ENCODE data around the gene ADPGK.
A peak's percentile ranks its signal among the peaks of the same experiment; 100 is the strongest.
"Not testable (repeated sequence)": the region's sequence is repeated elsewhere in the genome, so short reads cannot be mapped to it uniquely, and the experiment has no call there.

Gene ADPGK

DNA sequence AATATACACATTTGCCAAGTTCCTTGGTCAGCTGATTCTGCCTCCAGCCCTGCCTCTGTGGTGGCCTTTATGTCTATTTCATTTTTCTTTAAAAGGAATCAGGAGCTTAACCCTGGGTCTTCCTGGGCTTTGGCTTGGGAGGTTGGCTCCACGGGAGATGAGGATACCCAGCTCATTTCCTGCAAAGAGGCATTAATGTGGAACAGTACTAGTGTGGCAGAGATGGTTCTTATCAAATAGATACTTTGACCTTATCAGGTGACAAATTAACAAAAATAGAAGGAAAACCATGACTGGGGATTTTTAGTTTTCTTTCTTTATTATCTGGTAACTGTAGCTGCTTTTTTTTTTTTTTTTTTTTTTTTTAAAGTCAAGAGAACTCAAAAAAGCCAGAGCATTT is 54.7 kb downstream of the ADPGK start:
- no peak overlapping the region for H3K4me3 ChIP-seq (ENCODE audit: insufficient read length, low read depth)
- no peaks in the 10 kb centered on the region for H3K4me1 ChIP-seq (ENCODE audit: insufficient read depth, insufficient read length)
- no peaks in the 10 kb centered on the region for H3K27me3 ChIP-seq (ENCODE audit: insufficient read depth, insufficient read length)
- TF ChIP-seq YY1 (IDR thresholded peaks at IDR 0.05; ENCODE audit: insufficient read depth, insufficient read length) (no peak), ZNF274 (IDR thresholded peaks at IDR 0.05; ENCODE audit: low read depth, low read length) (no peak), SUZ12 (IDR thresholded peaks at IDR 0.05; ENCODE audit: extremely low read depth, insufficient read depth, insufficient read length) (no peak)
- no peak for DNase-seq (ENCODE audit: low read depth, low spot score)
- H3K36me3 ChIP-seq (ENCODE audit: insufficient read depth, insufficient read length, low read length): peaks cover 26% of the 10 kb centered on the region
- H3K9ac ChIP-seq (ENCODE audit: insufficient read length, low read depth): no peak overlapping the region
- H3K9me3 ChIP-seq (ENCODE audit: insufficient read depth, low read length): no peaks in the 10 kb centered on the region

DNA sequence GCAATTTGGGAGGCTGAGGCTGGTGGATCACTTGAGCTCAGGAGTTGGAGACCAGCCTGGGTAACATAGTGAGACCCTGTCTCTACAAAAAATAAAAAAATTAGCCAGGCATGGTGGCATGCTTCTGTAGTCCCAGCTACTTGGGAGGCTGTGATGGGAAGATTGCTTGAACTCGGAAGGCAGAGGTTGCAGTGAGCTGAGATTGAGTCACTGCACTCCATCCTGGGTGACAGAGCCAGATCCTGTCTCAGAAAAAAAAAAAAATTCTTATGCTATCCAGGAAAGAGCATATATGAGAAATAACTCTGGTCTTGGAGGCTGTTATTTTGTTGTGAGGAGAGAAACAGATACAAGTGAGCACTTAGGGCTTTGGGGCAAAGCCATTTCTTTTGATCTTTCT is 55.3 kb downstream of the ADPGK start:
- peaks cover 26% of the 10 kb centered on the region for H3K36me3 ChIP-seq (ENCODE audit: insufficient read depth, insufficient read length, low read length)
- not testable (repeated sequence) for H3K4me1 ChIP-seq (ENCODE audit: insufficient read depth, insufficient read length); H3K27me3 ChIP-seq (ENCODE audit: insufficient read depth, insufficient read length); H3K4me3 ChIP-seq (ENCODE audit: insufficient read length, low read depth); H3K9ac ChIP-seq (ENCODE audit: insufficient read length, low read depth); DNase-seq (ENCODE audit: low read depth, low spot score); H3K9me3 ChIP-seq (ENCODE audit: insufficient read depth, low read length)

DNA sequence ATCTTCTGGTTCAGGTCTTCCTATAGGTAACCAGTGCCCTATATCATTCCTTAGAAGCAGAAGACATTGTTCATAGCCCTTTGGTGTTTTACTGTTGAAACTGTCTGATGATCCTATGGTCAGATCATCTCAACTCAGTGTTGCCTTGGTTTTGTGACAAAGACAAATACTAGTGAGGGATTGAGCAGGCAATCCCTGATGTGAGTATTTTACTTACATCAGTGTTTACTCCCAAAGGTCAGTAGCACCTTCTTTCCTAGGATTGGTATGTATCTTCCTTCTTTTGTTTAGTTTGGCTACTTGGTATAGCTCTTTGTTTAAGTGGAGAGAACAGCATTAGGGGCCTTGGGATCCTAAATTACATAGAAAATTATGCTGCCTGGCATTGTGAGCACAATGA is 56.4 kb downstream of the ADPGK start:
- Histone ChIP-seq H3K36me3 (ENCODE audit: insufficient read depth, insufficient read length, low read length) (peaks cover 19% of the 10 kb centered on the region), H3K9me3 (ENCODE audit: insufficient read depth, low read length) (no peaks in the 10 kb centered on the region), H3K4me1 (ENCODE audit: insufficient read depth, insufficient read length) (no peaks in the 10 kb centered on the region), H3K27me3 (ENCODE audit: insufficient read depth, insufficient read length) (no peaks in the 10 kb centered on the region), H3K9ac (ENCODE audit: insufficient read length, low read depth) (no peak overlapping the region), H3K4me3 (ENCODE audit: insufficient read length, low read depth) (no peak overlapping the region)
- TF ChIP-seq SUZ12 (IDR thresholded peaks at IDR 0.05; ENCODE audit: extremely low read depth, insufficient read depth, insufficient read length) (no peak), ZNF274 (IDR thresholded peaks at IDR 0.05; ENCODE audit: low read depth, low read length) (no peak), YY1 (IDR thresholded peaks at IDR 0.05; ENCODE audit: insufficient read depth, insufficient read length) (no peak)
- DNase-seq (ENCODE audit: low read depth, low spot score): no peak

DNA sequence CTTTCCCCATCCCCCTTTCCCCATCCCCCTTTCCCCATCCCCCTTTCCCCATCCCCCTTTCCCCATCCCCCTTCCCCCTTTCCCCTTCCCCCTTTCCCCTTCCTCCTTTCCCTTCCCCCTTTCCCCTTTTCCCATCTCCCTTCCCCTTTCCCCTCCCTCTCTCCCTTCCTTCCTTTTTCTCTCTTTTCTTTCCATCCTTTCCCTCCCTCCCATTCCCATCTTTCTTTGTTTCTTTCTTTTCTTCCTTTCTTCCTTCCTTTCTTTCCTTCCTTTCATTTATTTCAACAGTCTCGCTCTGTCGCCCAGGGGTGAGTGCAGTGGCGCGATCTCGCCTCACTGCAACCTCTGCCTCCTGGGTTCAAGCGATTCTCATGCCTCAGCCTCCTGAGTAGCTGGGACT is 57.7 kb downstream of the ADPGK start:
- not testable (repeated sequence) for H3K27me3 ChIP-seq (ENCODE audit: insufficient read depth, insufficient read length); H3K4me1 ChIP-seq (ENCODE audit: insufficient read depth, insufficient read length); H3K9me3 ChIP-seq (ENCODE audit: insufficient read depth, low read length); H3K4me3 ChIP-seq (ENCODE audit: insufficient read length, low read depth); H3K36me3 ChIP-seq (ENCODE audit: insufficient read depth, insufficient read length, low read length); H3K9ac ChIP-seq (ENCODE audit: insufficient read length, low read depth); DNase-seq (ENCODE audit: low read depth, low spot score)

DNA sequence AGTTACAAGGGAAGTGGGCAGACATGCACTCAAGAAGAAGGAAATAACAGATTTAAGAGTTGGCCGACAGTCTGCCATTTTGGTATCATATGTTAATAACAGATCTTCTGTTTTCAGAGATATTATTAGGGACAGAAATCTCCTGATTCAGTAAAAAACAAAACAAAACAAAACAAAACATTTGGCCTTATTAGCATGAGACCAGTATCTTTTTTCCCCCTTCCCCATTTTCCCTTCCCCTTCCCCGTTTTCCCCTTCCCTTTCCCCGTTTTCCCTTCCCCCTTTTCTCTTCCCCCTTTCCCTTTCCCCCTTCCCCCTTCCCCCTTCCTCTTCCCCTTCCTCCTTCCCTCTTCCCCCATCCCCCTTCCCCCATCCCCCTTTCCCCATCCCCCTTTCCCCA is 58.1 kb downstream of the ADPGK start:
- no peak for DNase-seq (ENCODE audit: low read depth, low spot score)
- Histone ChIP-seq H3K4me1 (ENCODE audit: insufficient read depth, insufficient read length) (no peaks in the 10 kb centered on the region), H3K27me3 (ENCODE audit: insufficient read depth, insufficient read length) (no peaks in the 10 kb centered on the region), H3K9ac (ENCODE audit: insufficient read length, low read depth) (no peak overlapping the region), H3K36me3 (ENCODE audit: insufficient read depth, insufficient read length, low read length) (peaks cover 4% of the 10 kb centered on the region), H3K9me3 (ENCODE audit: insufficient read depth, low read length) (no peaks in the 10 kb centered on the region), H3K4me3 (ENCODE audit: insufficient read length, low read depth) (no peak overlapping the region)
- TF ChIP-seq ZNF274 (IDR thresholded peaks at IDR 0.05; ENCODE audit: low read depth, low read length): no peak
- TF ChIP-seq YY1 (IDR thresholded peaks at IDR 0.05; ENCODE audit: insufficient read depth, insufficient read length): no peak
- TF ChIP-seq SUZ12 (IDR thresholded peaks at IDR 0.05; ENCODE audit: extremely low read depth, insufficient read depth, insufficient read length): no peak

DNA sequence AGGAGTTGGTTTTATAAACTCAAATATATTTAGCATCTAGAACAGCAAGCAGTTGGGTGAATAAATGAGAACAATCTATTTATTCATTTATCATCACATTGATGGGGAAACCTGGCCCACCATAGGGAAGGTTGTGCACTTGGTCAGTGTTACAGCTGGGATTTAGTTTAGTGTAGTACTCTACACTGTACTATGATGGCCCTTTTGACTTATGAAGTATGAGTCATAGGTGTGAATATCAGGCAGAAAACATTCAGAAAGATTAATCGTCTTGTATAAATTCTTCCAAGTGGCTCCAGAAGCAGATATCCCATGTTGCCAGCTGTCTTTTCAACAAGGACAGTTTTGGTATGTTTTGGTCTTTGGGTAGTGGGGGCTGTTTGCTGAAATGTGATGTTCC is 59.5 kb downstream of the ADPGK start:
- no peaks in the 10 kb centered on the region for H3K9me3 ChIP-seq (ENCODE audit: insufficient read depth, low read length)
- no peak overlapping the region for H3K9ac ChIP-seq (ENCODE audit: insufficient read length, low read depth)
- TF ChIP-seq ZNF274 (IDR thresholded peaks at IDR 0.05; ENCODE audit: low read depth, low read length) (no peak), YY1 (IDR thresholded peaks at IDR 0.05; ENCODE audit: insufficient read depth, insufficient read length) (no peak), SUZ12 (IDR thresholded peaks at IDR 0.05; ENCODE audit: extremely low read depth, insufficient read depth, insufficient read length) (no peak)
- H3K27me3 ChIP-seq (ENCODE audit: insufficient read depth, insufficient read length): no peaks in the 10 kb centered on the region
- DNase-seq (ENCODE audit: low read depth, low spot score): no peak
- no peak overlapping the region for H3K4me3 ChIP-seq (ENCODE audit: insufficient read length, low read depth)
- no peaks in the 10 kb centered on the region for H3K4me1 ChIP-seq (ENCODE audit: insufficient read depth, insufficient read length)
- peaks cover 4% of the 10 kb centered on the region for H3K36me3 ChIP-seq (ENCODE audit: insufficient read depth, insufficient read length, low read length)

DNA sequence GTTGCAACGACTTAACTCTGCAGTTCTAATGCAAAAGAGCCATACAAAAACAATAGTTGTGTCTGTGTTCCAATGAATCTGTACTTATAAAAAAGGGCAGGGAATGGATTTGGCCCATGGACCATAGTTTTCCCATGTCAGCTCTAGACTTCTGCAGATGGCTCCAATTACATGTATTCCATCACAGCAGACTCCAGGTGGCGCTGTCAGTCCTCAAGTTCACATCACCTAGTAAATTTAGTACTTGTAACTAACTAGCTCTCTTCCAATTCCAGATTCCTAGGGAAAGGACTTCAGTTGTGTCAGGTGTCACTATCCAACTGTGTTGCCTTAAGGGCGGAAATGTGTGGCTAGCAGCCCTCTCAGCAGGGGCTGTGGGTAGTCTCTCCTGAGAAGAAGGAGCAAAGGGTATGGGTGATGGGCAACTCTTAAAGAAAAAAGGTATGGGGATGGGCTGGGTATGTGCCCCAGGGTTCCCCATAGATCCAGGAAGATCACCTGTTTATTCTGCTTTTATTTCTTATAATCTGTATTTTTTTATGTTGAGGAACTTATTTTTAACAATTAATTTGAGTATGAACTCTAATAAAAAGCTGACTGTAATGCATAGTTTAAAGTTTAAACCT is 61.4 kb downstream of the ADPGK start:
- no peak for TF ChIP-seq YY1 (IDR thresholded peaks at IDR 0.05; ENCODE audit: insufficient read depth, insufficient read length)
- TF ChIP-seq SUZ12 (IDR thresholded peaks at IDR 0.05; ENCODE audit: extremely low read depth, insufficient read depth, insufficient read length): no peak
- TF ChIP-seq ZNF274 (IDR thresholded peaks at IDR 0.05; ENCODE audit: low read depth, low read length): no peak
- Histone ChIP-seq H3K4me1 (ENCODE audit: insufficient read depth, insufficient read length) (no peaks in the 10 kb centered on the region), H3K9me3 (ENCODE audit: insufficient read depth, low read length) (no peaks in the 10 kb centered on the region), H3K27me3 (ENCODE audit: insufficient read depth, insufficient read length) (no peaks in the 10 kb centered on the region), H3K9ac (ENCODE audit: insufficient read length, low read depth) (no peak overlapping the region), H3K36me3 (ENCODE audit: insufficient read depth, insufficient read length, low read length) (peaks cover 10% of the 10 kb centered on the region), H3K4me3 (ENCODE audit: insufficient read length, low read depth) (no peak overlapping the region)
- peak; percentile 77 for DNase-seq (ENCODE audit: low read depth, low spot score)

DNA sequence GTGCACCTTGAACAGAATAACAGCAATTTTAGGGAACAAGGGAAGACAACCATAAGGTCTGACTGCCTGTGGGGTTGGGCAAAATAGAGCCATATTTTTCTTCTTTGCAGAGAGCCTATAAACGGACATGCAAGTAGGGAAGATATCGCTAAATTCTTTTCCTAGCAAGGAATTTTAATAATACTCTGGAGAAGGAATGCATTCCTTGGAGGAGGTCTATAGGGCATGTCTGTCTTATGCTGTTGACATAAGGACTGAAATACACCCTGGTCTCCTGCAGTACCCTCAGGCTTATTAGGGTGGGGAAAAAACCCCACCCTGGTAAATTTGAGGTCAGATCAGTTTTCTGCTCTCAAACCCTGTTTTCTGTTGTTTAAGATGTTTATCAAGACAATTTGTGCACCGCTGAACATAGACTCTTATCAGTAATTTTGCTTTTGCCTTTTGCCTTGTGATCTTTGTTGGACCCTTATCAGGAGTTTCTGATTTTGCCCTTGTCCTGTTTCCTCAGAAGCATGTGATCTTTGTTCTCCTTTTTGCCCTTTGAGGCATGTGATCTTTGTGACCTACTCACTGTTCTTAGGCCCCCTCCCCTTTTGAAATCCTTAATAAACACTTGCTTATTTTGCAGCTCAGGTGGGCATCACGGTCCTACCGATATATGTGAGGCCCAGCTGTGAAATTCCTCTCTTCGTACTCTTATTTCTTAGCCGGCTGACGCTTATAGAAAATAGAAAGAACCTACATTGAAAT is 74.8 kb downstream of the ADPGK start:
- DNase-seq (ENCODE audit: low read depth, low spot score); H3K36me3 ChIP-seq (ENCODE audit: insufficient read depth, insufficient read length, low read length); H3K9ac ChIP-seq (ENCODE audit: insufficient read length, low read depth); H3K4me1 ChIP-seq (ENCODE audit: insufficient read depth, insufficient read length); H3K9me3 ChIP-seq (ENCODE audit: insufficient read depth, low read length); H3K27me3 ChIP-seq (ENCODE audit: insufficient read depth, insufficient read length); H3K4me3 ChIP-seq (ENCODE audit: insufficient read length, low read depth): not testable (repeated sequence)
